ENCODE data around the gene UNKL. TPM values are rescaled to one million over a fixed set of nuclear protein-coding genes. Genes with fewer than 3 reads are reported as not detected.

UNKL gene
- total RNA-seq, 2 donors from 2014 or later: 11.2 to 21.4 TPM

GRCh38 chr16:1438229-1439057 is 23.9 kb upstream of the UNKL start:
- DNase-seq: no peak
- ATAC-seq: no peak
- H3K27me3 ChIP-seq: no peaks in the 10 kb centered on the region
- H3K27ac ChIP-seq: no peak overlapping the region
- H3K36me3 ChIP-seq (replicated peaks in 1 of 2; ENCODE audit: insufficient read depth in 1 of 2, low read depth in 2 of 2): no peaks in the 10 kb centered on the region
- no peak overlapping the region for H3K4me3 ChIP-seq
- TF ChIP-seq, protein P1, sequence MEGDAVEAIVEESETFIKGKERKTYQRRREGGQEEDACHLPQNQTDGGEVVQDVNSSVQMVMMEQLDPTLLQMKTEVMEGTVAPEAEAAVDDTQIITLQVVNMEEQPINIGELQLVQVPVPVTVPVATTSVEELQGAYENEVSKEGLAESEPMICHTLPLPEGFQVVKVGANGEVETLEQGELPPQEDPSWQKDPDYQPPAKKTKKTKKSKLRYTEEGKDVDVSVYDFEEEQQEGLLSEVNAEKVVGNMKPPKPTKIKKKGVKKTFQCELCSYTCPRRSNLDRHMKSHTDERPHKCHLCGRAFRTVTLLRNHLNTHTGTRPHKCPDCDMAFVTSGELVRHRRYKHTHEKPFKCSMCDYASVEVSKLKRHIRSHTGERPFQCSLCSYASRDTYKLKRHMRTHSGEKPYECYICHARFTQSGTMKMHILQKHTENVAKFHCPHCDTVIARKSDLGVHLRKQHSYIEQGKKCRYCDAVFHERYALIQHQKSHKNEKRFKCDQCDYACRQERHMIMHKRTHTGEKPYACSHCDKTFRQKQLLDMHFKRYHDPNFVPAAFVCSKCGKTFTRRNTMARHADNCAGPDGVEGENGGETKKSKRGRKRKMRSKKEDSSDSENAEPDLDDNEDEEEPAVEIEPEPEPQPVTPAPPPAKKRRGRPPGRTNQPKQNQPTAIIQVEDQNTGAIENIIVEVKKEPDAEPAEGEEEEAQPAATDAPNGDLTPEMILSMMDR (IDR thresholded peaks at IDR 0.05): no peak
- TF ChIP-seq POLR2A (IDR thresholded peaks at IDR 0.05): no peak
- WGBS, 2 donors: 72% methylated on average over 24 of the region's 35 CpGs; no CpG with 5 or more reads in 1 of the 2 donors
- H3K9me3 ChIP-seq: no peaks in the 10 kb centered on the region
- no peaks in the 10 kb centered on the region for H3K4me1 ChIP-seq
- intact Hi-C loops (cut with DNase I): no loop called here

GRCh38 chr16:1437606-1438005 is 23.1 kb upstream of the UNKL start:
- 81% methylated on average over 18 of the region's 22 CpGs; no CpG with 5 or more reads in 1 of the 2 donors for WGBS, 2 donors
- Histone ChIP-seq H3K9me3 (no peaks in the 10 kb centered on the region), H3K36me3 (replicated peaks in 1 of 2; ENCODE audit: insufficient read depth in 1 of 2, low read depth in 2 of 2) (no peaks in the 10 kb centered on the region), H3K4me3 (no peak overlapping the region), H3K27ac (no peak overlapping the region), H3K4me1 (no peaks in the 10 kb centered on the region), H3K27me3 (no peaks in the 10 kb centered on the region)
- ATAC-seq (no peak), DNase-seq (no peak)
- intact Hi-C loops (cut with DNase I): no loop called here
- TF ChIP-seq, protein P1 (IDR thresholded peaks at IDR 0.05): no peak
- TF ChIP-seq POLR2A (IDR thresholded peaks at IDR 0.05): no peak

DNA sequence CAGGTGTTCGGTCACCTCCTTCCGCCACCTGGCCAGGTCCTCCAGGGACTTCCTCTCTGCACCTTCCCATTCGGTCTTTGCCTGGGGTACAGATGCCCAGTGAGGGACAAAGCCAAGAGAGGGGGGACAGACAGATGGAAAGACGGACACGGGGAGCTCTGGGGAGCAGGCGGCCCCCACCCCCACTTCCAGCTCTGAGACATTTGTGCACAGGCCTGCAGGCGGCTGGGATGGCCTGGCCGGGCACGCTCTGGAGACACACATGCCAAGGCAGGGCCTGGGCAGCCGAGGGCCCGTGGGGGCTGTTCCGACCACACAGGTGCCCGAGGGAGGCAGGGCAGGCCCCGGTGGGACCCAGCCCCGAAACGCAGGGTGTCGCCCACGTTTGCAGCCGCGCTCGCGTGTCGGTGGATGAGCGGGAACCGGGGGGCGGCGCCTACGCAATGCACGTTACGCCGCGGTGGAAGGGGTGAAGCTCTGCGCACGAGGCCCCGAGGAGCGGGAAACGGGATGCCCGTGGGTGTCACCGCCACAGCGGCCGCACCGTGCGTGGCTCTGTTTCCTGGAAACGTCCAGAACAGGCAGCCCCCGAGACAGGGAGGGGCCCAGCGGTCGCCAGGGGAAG is 22.3 kb upstream of the UNKL start:
- no peaks in the 10 kb centered on the region for H3K36me3 ChIP-seq (replicated peaks in 1 of 2; ENCODE audit: insufficient read depth in 1 of 2, low read depth in 2 of 2)
- H3K4me1 ChIP-seq: no peaks in the 10 kb centered on the region
- TF ChIP-seq, protein P1 (IDR thresholded peaks at IDR 0.05): no peak
- no peak for TF ChIP-seq POLR2A (IDR thresholded peaks at IDR 0.05)
- no peak overlapping the region for H3K4me3 ChIP-seq
- no peaks in the 10 kb centered on the region for H3K27me3 ChIP-seq
- ATAC-seq: no peak
- intact Hi-C loops (cut with DNase I): no loop called here
- no peak overlapping the region for H3K27ac ChIP-seq
- 85% methylated on average over 32 to 40 of the region's 47 CpGs for WGBS, 2 donors
- DNase-seq: no peak
- H3K9me3 ChIP-seq: no peaks in the 10 kb centered on the region

DNA sequence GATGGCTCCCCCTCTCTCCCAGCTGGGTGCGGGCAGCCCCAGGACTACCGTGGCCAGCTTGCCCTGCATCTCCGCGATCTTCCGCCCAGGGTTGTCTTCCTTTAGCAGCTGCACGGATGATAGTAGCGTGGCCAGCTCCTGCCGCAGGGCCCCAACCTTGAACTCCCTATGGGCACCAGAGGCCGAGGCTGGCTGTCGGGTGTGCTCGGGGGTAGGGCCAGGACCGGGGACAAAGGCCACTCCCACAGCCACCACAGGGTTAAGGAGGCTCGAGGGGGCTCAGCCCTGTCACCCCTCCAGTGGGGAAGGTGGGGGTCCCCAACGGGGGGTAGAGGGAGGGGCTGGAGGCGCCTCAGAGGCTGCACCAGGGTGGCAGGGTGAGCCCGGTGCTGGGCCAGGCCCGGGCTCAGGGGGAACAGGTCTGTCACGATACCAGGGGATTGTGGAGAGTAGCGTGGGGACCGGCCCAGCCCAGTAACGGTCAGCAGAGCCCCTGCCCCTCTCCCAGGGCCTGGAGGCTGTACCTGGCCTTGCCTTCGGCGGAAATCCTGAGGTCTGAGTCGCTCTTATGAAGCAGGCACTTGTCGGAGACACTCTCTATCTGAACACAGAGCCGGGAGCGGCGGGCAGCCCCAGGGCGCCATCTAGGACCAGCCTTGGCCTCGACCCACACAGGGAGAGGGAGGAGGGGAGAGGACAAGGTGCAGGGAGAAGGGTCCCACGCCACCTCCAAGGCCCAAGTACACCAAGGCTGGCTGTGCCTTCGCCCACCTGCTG is 21.6 kb upstream of the UNKL start:
- H3K4me3 ChIP-seq: no peak overlapping the region
- 85 to 90% methylated on average over 16 to 30 of the region's 32 CpGs for WGBS, 2 donors
- H3K4me1 ChIP-seq: peaks cover under 1% of the 10 kb centered on the region
- DNase-seq (no peak), ATAC-seq (no peak)
- H3K36me3 ChIP-seq (replicated peaks in 1 of 2; ENCODE audit: insufficient read depth in 1 of 2, low read depth in 2 of 2): no peaks in the 10 kb centered on the region
- TF ChIP-seq, protein P1 (IDR thresholded peaks at IDR 0.05): no peak
- no peak for TF ChIP-seq POLR2A (IDR thresholded peaks at IDR 0.05)
- H3K27me3 ChIP-seq: no peaks in the 10 kb centered on the region
- no peak overlapping the region for H3K27ac ChIP-seq
- no peaks in the 10 kb centered on the region for H3K9me3 ChIP-seq
- intact Hi-C loops (cut with DNase I): no loop called here
